K562 (cell line): ENCODE data around the gene ZNF860. TPM values are rescaled to one million over a fixed set of nuclear protein-coding genes. Genes with fewer than 3 reads are reported as not detected.

Experiments used
- ASH1L ChIP-seq: fragments of 450-650 bp; IDR thresholded peaks from 2 replicates; pipeline ENCODE4 v1.6.1; 2018; ENCODE audit warnings: borderline replicate concordance, mild to moderate bottlenecking, low read depth; ENCODE audit not compliant: partially characterized antibody
- CHD2 ChIP-seq: IDR thresholded peaks from 2 replicates; pipeline ENCODE4 v1.6.1; 2011; ENCODE audit warnings: low read depth, low read length
- HNRNPLL ChIP-seq: fragments of 200-400 bp; formaldehyde crosslinking; IDR thresholded peaks from 2 replicates; pipeline ENCODE4 v1.6.1; 2017; ENCODE audit warnings: low read length, low read depth, mild to moderate bottlenecking; ENCODE audit not compliant: poor library complexity, severe bottlenecking
- RCOR1 ChIP-seq, 2 experiments: IDR thresholded peaks; 2 replicates each; pipeline ENCODE4 v1.6.1; 2012; ENCODE audit warnings: low read depth in 2 of 2, low read length in 2 of 2, borderline replicate concordance in 1 of 2, improper control_type of control experiment in 1 of 2
- SMC3 ChIP-seq: conservative IDR thresholded peaks from 2 replicates; pipeline ENCODE4 v1.6.1; 2011; ENCODE audit warnings: low read depth, low read length, improper control_type of control experiment; ENCODE audit not compliant: insufficient read depth
- TCF7L2 ChIP-seq: fragments of 150-350 bp; IDR thresholded peaks from 2 replicates; pipeline ENCODE4 v1.6.1; 2016; ENCODE audit warnings: low read depth, mild to moderate bottlenecking, low read length, moderate library complexity
- TEAD4 ChIP-seq, 2 experiments: sonication (generic) in 1 of 2; formaldehyde crosslinking in 1 of 2; IDR thresholded peaks; 2 replicates each; pipeline versions ENCODE4 v1.6.1 to v1.8.0; 2012 to 2022; ENCODE audit warnings: borderline replicate concordance in 1 of 2, inconsistent platforms in 1 of 2, low read length in 1 of 2, mild to moderate bottlenecking in 1 of 2, missing genetic modification reagents in 1 of 2
- ZNF124 ChIP-seq: sonication (generic); formaldehyde crosslinking; IDR thresholded peaks from 2 replicates; pipeline ENCODE4 v1.8.1; 2022; ENCODE audit warnings: missing genetic modification reagents
- ZNF3 ChIP-seq: fragments of 250-450 bp; sonication (Bioruptor Pico); IDR thresholded peaks from 2 replicates; pipeline ENCODE4 v1.5.0; 2021; ENCODE audit warnings: mild to moderate bottlenecking, moderate library complexity
- ZNF431 ChIP-seq: sonication (generic); formaldehyde crosslinking; IDR thresholded peaks from 2 replicates; pipeline ENCODE4 v1.8.0; 2022; ENCODE audit warnings: mild to moderate bottlenecking, missing genetic modification reagents
- ZNF699 ChIP-seq: fragments of 250-450 bp; sonication (Bioruptor Pico); IDR thresholded peaks from 2 replicates; pipeline ENCODE4 v1.8.0; 2021; ENCODE audit warnings: mild to moderate bottlenecking, moderate library complexity; ENCODE audit not compliant: insufficient replicate concordance
- polyA plus RNA-seq, 8 experiments: library from polyadenylated mRNA; depleted of rRNA in 4 of 8; stranded (reverse) in 5 of 8; unstranded in 3 of 8; fragments of >200 nt; fragmentation: Nextera tagmentation in 2 of 8; fragmentation: Illumina TruSeq in 1 of 8; extraction: Ambion mirVana in 2 of 8; extraction: Trizol in 1 of 8; gene quantifications; 2 replicates each; pipeline versions ENCODE4 v1.2.1 to v1.2.3, GENCODE V29; 2011 to 2014; ENCODE audit warnings: inconsistent platforms in 1 of 8, missing spikeins in 1 of 8
- total RNA-seq, 7 experiments: library from RNA; depleted of rRNA in 6 of 7; stranded (reverse); fragments of >200 nt in 6 of 7; fragmentation: Illumina TruSeq in 2 of 7; extraction: Trizol in 2 of 7; gene quantifications; 2 replicates each; pipeline versions ENCODE4 v1.2.1 to v1.2.3, GENCODE V29; 2011 to 2021; ENCODE audit warnings: low replicate concordance in 1 of 7
- TF ChIP-seq, protein P1 (sequence below): fragments of 250-450 bp; sonication (Bioruptor Pico); IDR thresholded peaks from 2 replicates; pipeline ENCODE4 v1.9.0; 2021; ENCODE audit warnings: mild to moderate bottlenecking, inconsistent platforms
- TF ChIP-seq, protein P2 (sequence below): sonication (generic); formaldehyde crosslinking; IDR thresholded peaks from 2 replicates; pipeline ENCODE4 v1.9.0; 2022; ENCODE audit warnings: mild to moderate bottlenecking, missing genetic modification reagents
- TF ChIP-seq, protein P3 (sequence below): sonication (generic); formaldehyde crosslinking; IDR thresholded peaks from 2 replicates; pipeline ENCODE4 v1.9.0; 2022; ENCODE audit warnings: mild to moderate bottlenecking, missing genetic modification reagents
- TF ChIP-seq, protein P4 (sequence below): fragments of 250-450 bp; sonication (Bioruptor Pico); IDR thresholded peaks from 2 replicates; pipeline ENCODE4 v1.4.0; 2020; ENCODE audit warnings: mild to moderate bottlenecking, moderate library complexity
- TF ChIP-seq, protein P5 (sequence below), 3 experiments: IDR thresholded peaks in 2 of 3; conservative IDR thresholded peaks in 1 of 3; 2 replicates each; pipeline ENCODE4 v1.5.1; 2011 to 2012; ENCODE audit warnings: low read length in 3 of 3, mild to moderate bottlenecking in 3 of 3, control low read depth in 2 of 3, improper control_type of control experiment in 1 of 3, inconsistent platforms in 1 of 3, low read depth in 1 of 3, mixed read lengths in 1 of 3, moderate library complexity in 1 of 3; ENCODE audit not compliant: insufficient read depth in 2 of 3

The ZNF860 gene
- total and polyA plus RNA-seq, 9 of the 15 experiments (the other 6 are each of a cell fraction or from before 2014, with no cell fraction given) = not detected

DNA sequence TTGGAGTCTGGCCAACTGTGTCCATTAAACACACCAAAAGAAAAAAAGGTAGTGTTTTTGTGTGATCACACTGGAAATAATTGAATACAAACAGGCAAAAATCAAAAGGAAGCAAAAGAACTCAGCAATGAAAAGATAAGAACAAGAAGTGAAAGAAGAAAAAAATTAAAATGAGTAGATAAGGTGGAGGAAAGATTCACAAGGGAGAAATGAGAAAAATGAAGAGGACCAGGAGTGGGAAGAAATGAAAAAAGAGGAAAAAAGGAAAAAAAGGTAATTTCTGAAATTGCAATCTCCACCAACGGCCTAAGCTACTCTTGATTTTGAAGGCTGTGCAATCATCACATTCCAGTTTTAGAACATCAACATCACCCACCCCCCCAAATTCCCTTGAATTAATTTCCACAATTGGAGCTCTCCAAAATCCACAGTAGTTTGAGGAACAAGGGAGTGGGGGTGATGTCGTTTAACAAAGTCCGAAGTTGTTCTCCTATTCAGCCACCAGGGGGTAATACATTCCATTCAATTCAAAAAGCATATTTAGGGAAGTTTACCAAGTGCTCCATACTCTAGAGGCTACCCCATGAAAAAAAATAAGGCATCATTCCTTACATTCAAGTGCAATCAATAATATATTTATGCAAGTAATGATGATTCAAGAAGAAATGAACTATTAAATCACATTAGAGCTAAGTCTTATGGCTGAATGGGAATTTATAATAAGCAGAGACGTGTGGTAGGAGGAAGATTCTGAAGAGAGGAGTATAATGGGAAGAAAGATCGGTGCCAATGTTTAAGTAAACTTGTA lies 37.4 kb downstream of the ZNF860 start (continued):
- no peak for TF ChIP-seq ZNF431
- TF ChIP-seq CHD2 = no peak
- TF ChIP-seq TCF7L2 = no peak
- TF ChIP-seq HNRNPLL = no peak
- TF ChIP-seq, protein P1, sequence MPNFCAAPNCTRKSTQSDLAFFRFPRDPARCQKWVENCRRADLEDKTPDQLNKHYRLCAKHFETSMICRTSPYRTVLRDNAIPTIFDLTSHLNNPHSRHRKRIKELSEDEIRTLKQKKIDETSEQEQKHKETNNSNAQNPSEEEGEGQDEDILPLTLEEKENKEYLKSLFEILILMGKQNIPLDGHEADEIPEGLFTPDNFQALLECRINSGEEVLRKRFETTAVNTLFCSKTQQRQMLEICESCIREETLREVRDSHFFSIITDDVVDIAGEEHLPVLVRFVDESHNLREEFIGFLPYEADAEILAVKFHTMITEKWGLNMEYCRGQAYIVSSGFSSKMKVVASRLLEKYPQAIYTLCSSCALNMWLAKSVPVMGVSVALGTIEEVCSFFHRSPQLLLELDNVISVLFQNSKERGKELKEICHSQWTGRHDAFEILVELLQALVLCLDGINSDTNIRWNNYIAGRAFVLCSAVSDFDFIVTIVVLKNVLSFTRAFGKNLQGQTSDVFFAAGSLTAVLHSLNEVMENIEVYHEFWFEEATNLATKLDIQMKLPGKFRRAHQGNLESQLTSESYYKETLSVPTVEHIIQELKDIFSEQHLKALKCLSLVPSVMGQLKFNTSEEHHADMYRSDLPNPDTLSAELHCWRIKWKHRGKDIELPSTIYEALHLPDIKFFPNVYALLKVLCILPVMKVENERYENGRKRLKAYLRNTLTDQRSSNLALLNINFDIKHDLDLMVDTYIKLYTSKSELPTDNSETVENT (CRISPR knock-in tag) = no peak
- TF ChIP-seq ASH1L = no peak
- TF ChIP-seq, protein P2, sequence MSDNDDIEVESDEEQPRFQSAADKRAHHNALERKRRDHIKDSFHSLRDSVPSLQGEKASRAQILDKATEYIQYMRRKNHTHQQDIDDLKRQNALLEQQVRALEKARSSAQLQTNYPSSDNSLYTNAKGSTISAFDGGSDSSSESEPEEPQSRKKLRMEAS (CRISPR knock-in tag) = no peak
- TF ChIP-seq TEAD4 (IDR thresholded peaks at IDR 0.05; ENCODE audit: low read length) = peak; percentile 30; the same call in 1 of the 2 replicates
- no peak for TF ChIP-seq TEAD4 (CRISPR knock-in tag; IDR thresholded peaks at IDR 0.05; ENCODE audit: borderline replicate concordance)
- TF ChIP-seq RCOR1 (IDR thresholded peaks at IDR 0.05; ENCODE audit: borderline replicate concordance in 1 of 2, low read depth in 2 of 2, low read length in 2 of 2) = no peak
- no peak for TF ChIP-seq ZNF124
- no peak for TF ChIP-seq ZNF699 (CRISPR knock-in tag)
- TF ChIP-seq ZNF3 = no peak
- TF ChIP-seq, protein P3, sequence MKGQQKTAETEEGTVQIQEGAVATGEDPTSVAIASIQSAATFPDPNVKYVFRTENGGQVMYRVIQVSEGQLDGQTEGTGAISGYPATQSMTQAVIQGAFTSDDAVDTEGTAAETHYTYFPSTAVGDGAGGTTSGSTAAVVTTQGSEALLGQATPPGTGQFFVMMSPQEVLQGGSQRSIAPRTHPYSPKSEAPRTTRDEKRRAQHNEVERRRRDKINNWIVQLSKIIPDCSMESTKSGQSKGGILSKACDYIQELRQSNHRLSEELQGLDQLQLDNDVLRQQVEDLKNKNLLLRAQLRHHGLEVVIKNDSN = no peak
- TF ChIP-seq, protein P4, sequence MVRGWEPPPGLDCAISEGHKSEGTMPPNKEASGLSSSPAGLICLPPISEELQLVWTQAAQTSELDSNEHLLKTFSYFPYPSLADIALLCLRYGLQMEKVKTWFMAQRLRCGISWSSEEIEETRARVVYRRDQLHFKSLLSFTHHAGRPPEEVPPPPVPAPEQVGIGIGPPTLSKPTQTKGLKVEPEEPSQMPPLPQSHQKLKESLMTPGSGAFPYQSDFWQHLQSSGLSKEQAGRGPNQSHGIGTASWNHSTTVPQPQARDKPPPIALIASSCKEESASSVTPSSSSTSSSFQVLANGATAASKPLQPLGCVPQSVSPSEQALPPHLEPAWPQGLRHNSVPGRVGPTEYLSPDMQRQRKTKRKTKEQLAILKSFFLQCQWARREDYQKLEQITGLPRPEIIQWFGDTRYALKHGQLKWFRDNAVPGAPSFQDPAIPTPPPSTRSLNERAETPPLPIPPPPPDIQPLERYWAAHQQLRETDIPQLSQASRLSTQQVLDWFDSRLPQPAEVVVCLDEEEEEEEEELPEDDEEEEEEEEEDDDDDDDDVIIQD = no peak
- TF ChIP-seq, protein P5, sequence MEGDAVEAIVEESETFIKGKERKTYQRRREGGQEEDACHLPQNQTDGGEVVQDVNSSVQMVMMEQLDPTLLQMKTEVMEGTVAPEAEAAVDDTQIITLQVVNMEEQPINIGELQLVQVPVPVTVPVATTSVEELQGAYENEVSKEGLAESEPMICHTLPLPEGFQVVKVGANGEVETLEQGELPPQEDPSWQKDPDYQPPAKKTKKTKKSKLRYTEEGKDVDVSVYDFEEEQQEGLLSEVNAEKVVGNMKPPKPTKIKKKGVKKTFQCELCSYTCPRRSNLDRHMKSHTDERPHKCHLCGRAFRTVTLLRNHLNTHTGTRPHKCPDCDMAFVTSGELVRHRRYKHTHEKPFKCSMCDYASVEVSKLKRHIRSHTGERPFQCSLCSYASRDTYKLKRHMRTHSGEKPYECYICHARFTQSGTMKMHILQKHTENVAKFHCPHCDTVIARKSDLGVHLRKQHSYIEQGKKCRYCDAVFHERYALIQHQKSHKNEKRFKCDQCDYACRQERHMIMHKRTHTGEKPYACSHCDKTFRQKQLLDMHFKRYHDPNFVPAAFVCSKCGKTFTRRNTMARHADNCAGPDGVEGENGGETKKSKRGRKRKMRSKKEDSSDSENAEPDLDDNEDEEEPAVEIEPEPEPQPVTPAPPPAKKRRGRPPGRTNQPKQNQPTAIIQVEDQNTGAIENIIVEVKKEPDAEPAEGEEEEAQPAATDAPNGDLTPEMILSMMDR (IDR thresholded peaks at IDR 0.05 in 2 of 3, conservative IDR thresholded peaks at IDR 0.05 in 1 of 3; ENCODE audit: insufficient read depth in 2 of 3, low read depth in 1 of 3, low read length in 3 of 3) = peak; percentile 61 to 91 (median 70); a peak in 5 of 6 replicates
- peak; percentile 65 for TF ChIP-seq SMC3
